HCT116 (cell line): ENCODE results near the gene ADAM30.

ENCODE experiments used
- CEBPB ChIP-seq: IDR thresholded peaks from 2 replicates; pipeline ENCODE4 v1.6.1; 2012; ENCODE audit warnings: low read depth
- EGR1 ChIP-seq: IDR thresholded peaks from 2 replicates; pipeline ENCODE4 v1.6.1; 2012; ENCODE audit warnings: low read depth
- EZH2 ChIP-seq: fragments of 200-600 bp; sonication (generic); IDR thresholded peaks from 2 replicates; pipeline ENCODE4 v1.6.1; 2017; ENCODE audit warnings: antibody characterized with exemption, mixed run types
- EZH2phosphoT487 ChIP-seq: fragments of 200-600 bp; IDR thresholded peaks from 2 replicates; pipeline ENCODE4 v1.6.1; 2018; ENCODE audit warnings: antibody characterized with exemption, borderline replicate concordance
- JUND ChIP-seq: IDR thresholded peaks from 2 replicates; pipeline ENCODE4 v1.6.1; 2012
- POLR2A ChIP-seq: IDR thresholded peaks from 2 replicates; pipeline ENCODE4 v1.7.0; 2011; ENCODE audit warnings: borderline replicate concordance; ENCODE audit not compliant: insufficient read depth, insufficient read length; ENCODE audit errors: extremely low read depth
- POLR2AphosphoS5 ChIP-seq: IDR thresholded peaks from 2 replicates; pipeline ENCODE4 v1.6.1; 2011; ENCODE audit warnings: mild to moderate bottlenecking, low read depth, low read length, moderate library complexity
- RAD21 ChIP-seq: IDR thresholded peaks from 2 replicates; pipeline ENCODE4 v1.6.1; 2012; ENCODE audit warnings: low read depth, mild to moderate bottlenecking
- SIN3A ChIP-seq: IDR thresholded peaks from 2 replicates; pipeline ENCODE4 v1.6.1; 2012; ENCODE audit warnings: low read depth
- YY1 ChIP-seq: IDR thresholded peaks from 2 replicates; pipeline ENCODE4 v1.6.1; 2011; ENCODE audit warnings: low read length, low read depth, moderate library complexity, mild to moderate bottlenecking; ENCODE audit not compliant: insufficient replicate concordance; ENCODE audit errors: extremely low read depth
- ZNF274 ChIP-seq: fragments of 200-500 bp; sonication (Bioruptor generic); IDR thresholded peaks from 2 replicates; pipeline ENCODE4 v1.6.1; 2014; ENCODE audit warnings: mild to moderate bottlenecking, low read depth, low read length, inconsistent platforms
- TF ChIP-seq, protein P1 (sequence below), 3 experiments: fragments of 200-600 bp in 1 of 3; sonication (generic) in 1 of 3; IDR thresholded peaks in 2 of 3; conservative IDR thresholded peaks in 1 of 3; 2 replicates each; pipeline ENCODE4 v1.5.1; 2012 to 2017; ENCODE audit warnings: low read depth in 2 of 3, low read length in 2 of 3, antibody characterized with exemption in 1 of 3, borderline replicate concordance in 1 of 3, control low read depth in 1 of 3, mild to moderate bottlenecking in 1 of 3, mixed read lengths in 1 of 3, mixed run types in 1 of 3, moderate library complexity in 1 of 3; ENCODE audit not compliant: insufficient read depth in 1 of 3
- TF ChIP-seq, protein P2 (sequence below): IDR thresholded peaks from 2 replicates; pipeline ENCODE4 v1.6.1; 2011; ENCODE audit warnings: mild to moderate bottlenecking, low read length, moderate library complexity; ENCODE audit not compliant: insufficient replicate concordance; ENCODE audit errors: extremely low read depth

DNA sequence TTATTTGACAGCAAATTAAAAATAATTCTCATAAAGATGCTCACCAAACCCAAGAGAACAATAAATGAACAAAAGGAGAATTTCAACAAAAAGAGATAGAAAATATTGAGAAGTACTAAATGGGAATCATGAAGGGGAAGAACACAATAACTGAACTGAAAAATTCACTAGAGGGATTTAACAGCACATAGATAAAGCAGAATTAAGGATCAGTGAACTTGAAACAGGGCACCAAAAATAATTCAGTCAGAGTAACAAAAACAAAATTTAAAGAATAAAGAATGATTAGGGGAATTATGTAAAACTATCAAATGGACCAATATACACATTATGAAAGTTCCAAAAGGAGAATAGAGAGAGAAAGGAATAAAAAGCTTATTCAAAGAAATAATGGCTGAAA, 7.8 kb downstream of the ADAM30 start:
- TF ChIP-seq EGR1, result no peak
- no peak for TF ChIP-seq POLR2A
- TF ChIP-seq, protein P1, sequence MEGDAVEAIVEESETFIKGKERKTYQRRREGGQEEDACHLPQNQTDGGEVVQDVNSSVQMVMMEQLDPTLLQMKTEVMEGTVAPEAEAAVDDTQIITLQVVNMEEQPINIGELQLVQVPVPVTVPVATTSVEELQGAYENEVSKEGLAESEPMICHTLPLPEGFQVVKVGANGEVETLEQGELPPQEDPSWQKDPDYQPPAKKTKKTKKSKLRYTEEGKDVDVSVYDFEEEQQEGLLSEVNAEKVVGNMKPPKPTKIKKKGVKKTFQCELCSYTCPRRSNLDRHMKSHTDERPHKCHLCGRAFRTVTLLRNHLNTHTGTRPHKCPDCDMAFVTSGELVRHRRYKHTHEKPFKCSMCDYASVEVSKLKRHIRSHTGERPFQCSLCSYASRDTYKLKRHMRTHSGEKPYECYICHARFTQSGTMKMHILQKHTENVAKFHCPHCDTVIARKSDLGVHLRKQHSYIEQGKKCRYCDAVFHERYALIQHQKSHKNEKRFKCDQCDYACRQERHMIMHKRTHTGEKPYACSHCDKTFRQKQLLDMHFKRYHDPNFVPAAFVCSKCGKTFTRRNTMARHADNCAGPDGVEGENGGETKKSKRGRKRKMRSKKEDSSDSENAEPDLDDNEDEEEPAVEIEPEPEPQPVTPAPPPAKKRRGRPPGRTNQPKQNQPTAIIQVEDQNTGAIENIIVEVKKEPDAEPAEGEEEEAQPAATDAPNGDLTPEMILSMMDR (IDR thresholded peaks at IDR 0.05 in 2 of 3, conservative IDR thresholded peaks at IDR 0.05 in 1 of 3; ENCODE audit: borderline replicate concordance in 1 of 3, insufficient read depth in 1 of 3, low read depth in 2 of 3, low read length in 2 of 3), result no peak
- TF ChIP-seq YY1, result no peak
- no peak for TF ChIP-seq EZH2
- TF ChIP-seq EZH2phosphoT487, result no peak
- TF ChIP-seq POLR2AphosphoS5, result no peak
- no peak for TF ChIP-seq JUND
- TF ChIP-seq, protein P2, sequence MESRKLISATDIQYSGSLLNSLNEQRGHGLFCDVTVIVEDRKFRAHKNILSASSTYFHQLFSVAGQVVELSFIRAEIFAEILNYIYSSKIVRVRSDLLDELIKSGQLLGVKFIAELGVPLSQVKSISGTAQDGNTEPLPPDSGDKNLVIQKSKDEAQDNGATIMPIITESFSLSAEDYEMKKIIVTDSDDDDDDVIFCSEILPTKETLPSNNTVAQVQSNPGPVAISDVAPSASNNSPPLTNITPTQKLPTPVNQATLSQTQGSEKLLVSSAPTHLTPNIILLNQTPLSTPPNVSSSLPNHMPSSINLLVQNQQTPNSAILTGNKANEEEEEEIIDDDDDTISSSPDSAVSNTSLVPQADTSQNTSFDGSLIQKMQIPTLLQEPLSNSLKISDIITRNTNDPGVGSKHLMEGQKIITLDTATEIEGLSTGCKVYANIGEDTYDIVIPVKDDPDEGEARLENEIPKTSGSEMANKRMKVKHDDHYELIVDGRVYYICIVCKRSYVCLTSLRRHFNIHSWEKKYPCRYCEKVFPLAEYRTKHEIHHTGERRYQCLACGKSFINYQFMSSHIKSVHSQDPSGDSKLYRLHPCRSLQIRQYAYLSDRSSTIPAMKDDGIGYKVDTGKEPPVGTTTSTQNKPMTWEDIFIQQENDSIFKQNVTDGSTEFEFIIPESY, result no peak
- no peak for TF ChIP-seq ZNF274
- TF ChIP-seq RAD21, result no peak
- TF ChIP-seq CEBPB, result no peak
- no peak for TF ChIP-seq SIN3A
